Osteocyte (in vitro differentiated cells): ENCODE results near the gene ASPHD1. TPM values are rescaled to one million over a fixed set of nuclear protein-coding genes. Genes with fewer than 3 reads are reported as not detected.
"Not testable (repeated sequence)": the region's sequence is repeated elsewhere in the genome, so short reads cannot be mapped to it uniquely, and the experiment has no call there.

Source experiments
- DNase-seq: peaks from one replicate; pipeline ENCODE4 v3.0.0; 2021; ENCODE audit warnings: mixed read lengths; ENCODE audit not compliant: unreplicated experiment; ENCODE audit errors: extremely low spot score
- H3K27ac Mint-ChIP-seq: one replicate; pipeline ENCODE4 v1.8.0; 2021; ENCODE audit warnings: mild to moderate bottlenecking, mixed read lengths; ENCODE audit not compliant: unreplicated experiment
- H3K27me3 Mint-ChIP-seq: one replicate; pipeline ENCODE4 v1.8.0; 2021; ENCODE audit warnings: mixed read lengths; ENCODE audit not compliant: unreplicated experiment
- H3K36me3 Mint-ChIP-seq: one replicate; pipeline ENCODE4 v1.8.0; 2021; ENCODE audit warnings: mixed read lengths; ENCODE audit not compliant: unreplicated experiment
- H3K4me1 Mint-ChIP-seq: one replicate; pipeline ENCODE4 v1.8.0; 2021; ENCODE audit warnings: mixed read lengths; ENCODE audit not compliant: unreplicated experiment
- H3K4me3 Mint-ChIP-seq: one replicate; pipeline ENCODE4 v1.8.0; 2021; ENCODE audit warnings: mild to moderate bottlenecking, moderate library complexity, mixed read lengths; ENCODE audit not compliant: unreplicated experiment
- H3K9me3 Mint-ChIP-seq: one replicate; pipeline ENCODE4 v1.8.0; 2021; ENCODE audit warnings: mixed read lengths; ENCODE audit not compliant: unreplicated experiment
- CTCF ChIP-seq: fragments of 200-600 bp; sonication (generic); IDR thresholded peaks from 2 replicates; pipeline ENCODE4 v1.5.0; 2021; ENCODE audit warnings: antibody characterized with exemption, mild to moderate bottlenecking, moderate library complexity
- total RNA-seq: library from RNA; stranded (reverse); gene quantifications from 2 replicates; pipeline ENCODE4 v1.2.1, GENCODE V29; 2021

Gene ASPHD1
- total RNA-seq, 1 donor from 2014 or later = 1.0 TPM

- DNase-seq = no peak
- H3K9me3 Mint-ChIP-seq = no peaks in the 10 kb centered on the region
Measured at GRCh38 chr16:29906520-29907244, 6.4 kb downstream of the ASPHD1 start.

GRCh38 chr16:29907973-29908372 is 7.7 kb downstream of the ASPHD1 start:
- no peaks in the 10 kb centered on the region for H3K4me1 Mint-ChIP-seq
- H3K9me3 Mint-ChIP-seq = no peaks in the 10 kb centered on the region
- peaks cover 4% of the 10 kb centered on the region for H3K36me3 Mint-ChIP-seq
- no peak overlapping the region for H3K27ac Mint-ChIP-seq
- no peak for TF ChIP-seq CTCF
- no peaks in the 10 kb centered on the region for H3K27me3 Mint-ChIP-seq
- H3K4me3 Mint-ChIP-seq = no peak overlapping the region
- no peak for DNase-seq

More at GRCh38 chr16:29906520-29907244, 6.4 kb downstream of the ASPHD1 start:
- Mint-ChIP-seq H3K36me3 (peaks cover 1% of the 10 kb centered on the region), H3K4me1 (no peaks in the 10 kb centered on the region), H3K4me3 (no peak overlapping the region), H3K27ac (no peak overlapping the region), H3K27me3 (no peaks in the 10 kb centered on the region)
- TF ChIP-seq CTCF = no peak

- Mint-ChIP-seq H3K27ac (no peak overlapping the region), H3K9me3 (no peaks in the 10 kb centered on the region), H3K4me3 (no peak overlapping the region), H3K4me1 (no peaks in the 10 kb centered on the region), H3K27me3 (no peaks in the 10 kb centered on the region), H3K36me3 (peaks cover 8% of the 10 kb centered on the region)
- TF ChIP-seq CTCF = no peak
- no peak for DNase-seq
Measured at GRCh38 chr16:29908719-29909220, 8.5 kb downstream of the ASPHD1 start.

GRCh38 chr16:29909391-29909790 is 9.1 kb downstream of the ASPHD1 start:
- Mint-ChIP-seq H3K36me3 (peaks cover 8% of the 10 kb centered on the region), H3K9me3 (no peaks in the 10 kb centered on the region), H3K4me1 (no peaks in the 10 kb centered on the region), H3K4me3 (no peak overlapping the region), H3K27ac (no peak overlapping the region), H3K27me3 (no peaks in the 10 kb centered on the region)
- TF ChIP-seq CTCF = no peak
- no peak for DNase-seq

- H3K36me3 Mint-ChIP-seq, H3K27ac Mint-ChIP-seq, H3K27me3 Mint-ChIP-seq, H3K4me1 Mint-ChIP-seq, H3K9me3 Mint-ChIP-seq, H3K4me3 Mint-ChIP-seq, DNase-seq: not testable (repeated sequence)
Measured at GRCh38 chr16:29909851-29910250, 9.6 kb downstream of the ASPHD1 start.
